ENCODE measurements around the gene CACNA1B.

DNA sequence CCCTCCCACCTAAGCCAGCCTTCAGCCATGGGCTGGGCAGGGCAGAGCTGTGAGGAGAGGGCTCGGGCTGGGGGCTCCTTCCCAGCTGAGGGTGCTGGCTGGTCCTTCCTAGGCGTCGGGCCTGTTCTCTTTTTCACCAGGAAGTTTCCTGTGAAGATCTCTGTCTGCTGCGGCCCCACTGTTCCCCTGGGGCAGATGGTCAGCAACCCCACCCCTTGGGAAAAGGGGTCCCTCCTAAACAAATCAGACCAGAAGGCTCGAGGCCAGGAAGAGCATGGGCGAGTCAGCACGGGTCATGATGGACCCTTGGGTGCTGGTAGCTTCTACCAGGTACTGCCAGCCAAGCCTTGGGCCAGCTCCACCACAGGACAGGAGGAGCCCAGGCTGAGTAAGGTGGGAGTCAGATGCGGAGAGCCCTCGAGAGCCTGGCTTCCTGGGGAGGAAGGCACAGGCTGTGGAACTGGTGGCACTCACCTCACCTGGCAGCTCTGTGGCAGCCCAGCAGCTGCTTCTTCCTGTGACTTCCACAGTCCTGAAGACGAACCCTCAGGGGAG is 3.5 kb downstream of the CACNA1B start:
- no peak for TF ChIP-seq POLR2A (IDR thresholded peaks at IDR 0.05)
- no peak for TF ChIP-seq CTCF (IDR thresholded peaks at IDR 0.05)
